ENCODE measurements around the gene ITGA6.

Gene ITGA6

DNA sequence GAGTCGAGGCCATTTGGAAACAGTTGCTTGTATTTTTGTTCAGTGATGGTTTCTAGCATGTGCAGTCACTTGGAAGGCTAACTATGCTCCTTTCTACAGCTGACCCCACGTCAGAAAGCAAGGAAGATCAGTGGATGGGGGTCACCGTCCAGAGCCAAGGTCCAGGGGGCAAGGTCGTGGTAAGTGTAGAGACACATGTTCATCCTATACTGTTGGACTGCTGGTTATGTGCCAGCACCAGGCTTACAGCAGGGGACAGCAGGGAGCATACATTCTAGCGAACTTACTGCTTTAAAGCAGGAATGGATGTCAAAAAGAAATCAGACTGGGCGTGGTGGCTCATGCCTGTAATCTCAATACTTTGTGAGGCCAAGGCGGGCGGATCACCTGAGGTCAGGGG is 40.0 kb downstream of the ITGA6 start:
- no peak for DNase-seq

DNA sequence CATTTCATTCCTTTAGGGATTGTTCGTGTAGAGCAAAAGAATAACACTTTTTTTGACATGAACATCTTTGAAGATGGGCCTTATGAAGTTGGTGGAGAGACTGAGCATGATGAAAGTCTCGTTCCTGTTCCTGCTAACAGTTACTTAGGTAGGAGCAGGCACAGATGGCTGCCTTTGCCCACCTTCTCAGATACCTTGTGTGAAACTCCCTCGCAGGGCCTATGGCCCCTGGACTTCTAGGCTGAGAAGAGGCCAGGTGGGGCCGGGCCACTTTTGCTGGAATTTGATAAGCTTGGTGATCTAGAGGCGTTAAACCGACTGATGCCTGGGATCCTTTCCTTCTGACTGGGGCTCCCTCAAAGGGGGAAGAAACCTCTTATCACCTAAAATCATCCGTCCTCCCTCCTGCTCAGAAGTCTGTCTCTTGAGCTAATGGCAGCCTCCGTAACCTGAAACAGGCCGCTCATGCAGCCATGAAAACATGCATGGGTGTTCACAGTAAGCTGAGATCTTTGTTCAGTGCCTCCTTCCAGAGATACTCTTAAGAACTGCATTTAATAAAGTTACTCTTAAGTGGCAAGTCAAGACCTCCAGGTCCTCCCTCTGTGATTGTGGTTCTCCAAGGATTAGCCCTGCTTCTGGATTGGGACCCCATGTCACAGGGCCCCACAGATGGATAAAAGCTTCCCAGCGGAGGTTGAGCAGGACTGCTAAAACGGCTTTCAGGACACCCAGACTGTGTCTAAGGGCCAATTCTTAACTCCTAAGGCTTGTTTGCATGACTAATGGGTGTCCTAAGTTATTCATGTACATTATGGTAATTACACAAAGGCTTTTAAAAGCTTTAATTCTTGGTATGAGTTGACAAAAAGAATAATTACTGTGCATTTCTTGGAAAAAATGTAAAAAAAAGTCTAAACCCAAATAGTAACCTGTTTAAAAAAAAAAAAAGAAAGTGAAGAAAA is 43.9 kb downstream of the ITGA6 start:
- DNase-seq: no peak

DNA sequence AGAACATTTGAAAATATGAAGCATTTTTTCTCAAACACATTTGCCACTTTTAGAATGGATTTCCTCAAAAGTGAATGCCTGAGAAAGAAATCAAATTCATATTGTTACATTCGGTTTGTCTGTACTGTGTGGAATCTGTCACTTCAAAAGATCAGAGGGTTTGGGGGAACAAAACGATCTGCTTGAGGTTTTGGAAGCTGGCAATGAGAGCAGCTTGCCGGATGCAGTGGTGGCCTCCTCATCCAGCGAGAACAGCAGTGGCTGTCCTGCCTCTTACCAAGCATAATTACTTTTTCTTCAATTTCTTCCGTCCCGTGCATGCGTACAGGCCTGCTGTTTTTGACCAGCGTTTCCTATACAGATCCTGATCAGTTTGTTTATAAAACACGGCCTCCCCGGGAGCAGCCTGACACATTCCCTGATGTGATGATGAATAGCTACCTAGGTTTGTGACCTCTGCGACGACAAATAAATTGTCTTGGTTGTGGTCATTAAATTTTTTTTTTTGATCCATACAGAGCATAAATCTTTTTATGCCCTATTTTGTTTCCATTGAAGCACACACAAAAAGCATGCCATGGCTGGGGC is 45.2 kb downstream of the ITGA6 start:
- DNase-seq: no peak

DNA sequence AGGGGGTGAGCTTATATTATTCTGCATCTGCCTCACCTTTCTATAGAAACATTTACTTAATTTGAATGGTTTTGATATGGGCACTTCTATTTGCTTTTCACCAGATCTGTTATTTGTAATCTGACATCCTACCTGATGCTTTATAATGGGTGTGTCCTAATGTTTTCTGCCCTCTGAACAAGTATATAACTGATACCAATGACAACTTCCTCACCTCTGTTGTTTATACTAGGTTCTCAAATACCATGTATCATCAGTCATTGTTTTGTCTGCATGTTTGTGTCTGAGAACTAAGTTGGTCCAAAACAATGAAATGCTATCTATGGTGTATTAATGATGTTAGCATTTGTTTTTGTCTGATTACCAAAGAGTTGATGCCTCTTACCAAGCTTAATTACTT is 45.8 kb downstream of the ITGA6 start:
- DNase-seq: no peak

DNA sequence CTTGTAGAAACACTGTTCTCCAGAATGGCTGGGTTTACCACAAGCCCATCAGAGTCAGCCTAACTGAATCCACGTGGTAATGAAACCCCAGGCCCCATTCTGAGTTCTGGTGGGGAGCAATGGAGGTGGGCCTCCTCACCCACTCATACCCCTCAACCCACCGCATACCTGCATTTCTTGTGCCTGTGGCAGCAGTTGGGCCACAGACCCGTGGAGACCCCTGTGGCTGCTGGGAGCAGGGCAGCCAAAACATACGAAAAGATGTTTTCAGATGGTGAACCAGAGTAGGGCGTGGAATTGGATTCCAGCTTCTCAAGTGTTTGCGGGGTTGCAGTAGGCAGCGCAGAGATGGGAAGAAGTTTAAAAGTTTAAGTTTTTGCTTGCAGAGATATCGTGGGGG is 51.0 kb downstream of the ITGA6 start:
- DNase-seq: no peak

DNA sequence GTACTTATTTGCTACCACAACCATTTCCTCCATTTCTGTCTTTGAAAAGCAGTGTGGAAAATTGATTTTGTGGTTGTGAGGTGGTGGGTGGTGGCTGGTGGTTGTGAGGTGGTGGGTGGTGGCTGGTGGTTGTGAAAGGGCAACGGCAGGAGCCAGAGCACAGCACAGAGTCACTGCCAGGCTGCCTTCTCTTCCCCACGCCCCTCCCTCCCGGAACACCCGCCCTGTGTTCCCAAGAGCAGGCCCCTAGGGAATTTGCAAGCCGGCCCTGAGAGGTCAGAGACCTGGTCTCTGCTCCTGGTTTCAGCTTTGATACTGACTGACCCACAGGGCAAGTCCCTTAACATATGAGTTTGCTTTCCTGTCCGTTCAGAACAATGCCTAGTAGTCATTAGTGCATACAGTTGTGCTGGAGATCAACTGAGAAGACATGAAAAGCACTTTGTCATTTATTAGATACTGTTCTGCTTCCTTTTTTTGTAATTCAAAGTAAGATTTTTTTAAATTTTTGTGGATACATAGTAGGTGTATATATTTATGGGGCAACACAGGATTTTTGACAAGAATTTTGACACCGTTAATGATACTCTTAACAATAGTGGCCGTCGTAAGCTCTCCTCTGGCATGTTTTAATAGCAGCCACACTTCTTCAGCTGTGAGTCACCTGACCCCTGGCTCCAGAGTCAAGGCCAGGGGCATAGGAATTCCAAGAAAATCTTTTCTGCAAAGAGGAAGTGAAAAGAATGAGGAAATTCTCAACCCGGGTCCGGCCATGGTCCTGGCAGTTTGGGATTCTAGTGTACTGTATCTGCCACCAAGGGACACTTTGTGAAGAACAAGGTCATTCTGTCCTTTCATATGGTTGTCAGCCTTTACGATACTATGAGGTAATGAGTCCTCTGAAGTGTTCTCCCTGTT is 53.2 kb downstream of the ITGA6 start:
- no peak for DNase-seq

DNA sequence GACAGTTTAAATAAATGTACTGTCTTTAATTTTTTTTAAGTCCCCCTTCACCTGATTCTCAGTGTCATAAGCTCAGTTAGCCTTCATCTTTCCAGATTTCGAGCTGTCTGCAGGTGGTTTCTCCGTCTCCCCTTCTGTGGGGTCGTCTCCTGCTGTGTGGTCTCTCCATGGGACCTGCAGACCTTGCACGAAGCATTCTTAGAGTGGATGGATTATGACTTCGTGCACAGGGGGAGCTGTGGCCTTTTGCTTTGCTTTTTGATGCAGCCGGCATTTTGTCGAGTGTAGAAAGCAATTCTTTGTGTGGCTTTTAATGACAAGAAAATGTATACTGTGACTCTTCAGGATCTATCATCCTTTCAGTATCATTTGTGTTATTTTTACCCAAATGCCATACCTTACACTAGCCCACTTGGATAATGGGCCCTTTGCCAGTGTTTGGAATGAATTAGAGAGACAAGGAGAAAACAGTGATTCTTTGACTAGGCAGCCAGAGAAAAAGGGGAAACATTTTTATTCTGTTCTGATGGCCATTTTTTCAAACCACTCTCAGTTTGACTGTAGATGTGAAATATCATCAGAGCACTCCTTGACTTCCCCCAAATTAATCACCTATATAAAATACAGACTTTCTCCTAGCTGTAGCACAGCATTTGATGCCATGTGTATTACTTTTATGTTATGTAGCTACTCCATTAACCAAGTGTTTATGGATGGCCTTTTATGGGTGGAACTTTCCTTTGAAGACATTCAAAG is 54.3 kb downstream of the ITGA6 start:
- no peak for DNase-seq

DNA sequence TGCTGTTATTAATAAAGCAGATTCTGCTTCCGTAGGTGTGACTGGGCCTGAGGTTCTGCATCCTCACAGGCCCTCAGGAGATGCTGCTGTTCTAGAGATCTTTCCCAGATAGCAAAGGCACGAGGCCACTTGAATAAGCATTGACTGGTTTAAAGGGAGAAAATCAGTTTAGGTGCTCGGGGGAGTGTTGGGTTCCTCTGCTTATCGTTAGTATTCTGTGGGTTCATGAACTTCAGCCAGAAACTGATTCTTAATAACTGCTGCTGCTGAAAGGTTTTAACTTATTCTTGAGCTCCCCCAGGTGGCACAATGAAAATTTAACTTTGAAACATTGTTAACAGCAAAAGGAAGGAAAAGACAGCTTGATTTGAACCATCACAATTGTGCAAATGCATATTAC is 56.9 kb downstream of the ITGA6 start:
- DNase-seq: no peak

DNA sequence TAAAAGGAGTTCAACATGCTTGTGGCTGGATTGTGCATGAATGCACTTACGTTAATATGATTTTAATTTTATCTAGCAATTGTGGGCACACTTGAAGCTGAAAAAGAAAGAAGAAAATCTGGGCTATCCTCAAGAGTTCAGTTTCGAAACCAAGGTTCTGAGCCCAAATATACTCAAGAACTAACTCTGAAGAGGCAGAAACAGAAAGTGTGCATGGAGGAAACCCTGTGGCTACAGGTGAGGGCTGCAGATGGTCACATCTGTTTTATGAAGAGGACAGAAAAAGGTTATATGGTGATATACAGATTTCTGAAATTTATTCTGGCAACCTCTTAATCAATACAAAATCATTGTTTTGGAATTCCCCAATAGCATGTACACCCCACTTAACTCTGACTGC is 57.3 kb downstream of the ITGA6 start:
- DNase-seq: no peak

DNA sequence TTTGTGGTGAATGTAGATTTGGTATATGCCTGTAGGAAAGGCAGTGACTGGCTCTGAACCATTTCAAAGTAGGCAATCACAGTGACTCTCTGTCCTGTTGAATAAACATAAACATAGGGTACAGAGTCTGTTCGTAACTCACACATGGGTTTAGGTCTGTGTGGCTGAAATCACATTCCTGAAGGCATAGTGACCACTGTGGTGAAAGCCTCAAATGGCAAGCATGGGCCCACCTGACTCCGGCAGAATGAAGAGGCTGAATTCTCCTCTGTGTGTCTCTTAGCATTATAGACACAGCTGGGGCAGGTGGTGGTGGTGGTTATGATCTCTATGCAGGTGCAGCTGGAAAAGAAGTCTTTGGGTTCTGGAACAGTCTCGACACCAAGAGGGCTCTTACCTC is 61.2 kb downstream of the ITGA6 start:
- DNase-seq: no peak

DNA sequence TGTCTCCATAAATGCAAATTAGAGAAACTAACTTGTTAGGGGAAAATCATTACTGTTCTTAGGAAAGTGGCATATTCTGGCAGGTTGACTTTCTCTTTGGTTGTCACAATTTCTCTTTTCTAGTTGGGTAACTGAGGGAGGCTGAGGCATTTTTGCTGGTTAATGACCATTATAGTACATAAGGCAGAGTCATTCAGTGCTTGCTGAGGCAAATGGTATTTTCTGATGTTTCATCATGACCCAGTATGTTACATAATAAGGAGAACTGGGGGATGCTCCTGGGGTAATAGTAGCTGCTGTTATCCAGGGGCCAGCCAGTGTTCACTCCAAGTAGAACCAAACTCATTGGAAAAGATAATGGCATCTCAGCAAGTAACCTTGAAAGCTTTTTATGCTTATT is 62.3 kb downstream of the ITGA6 start:
- no peak for DNase-seq

DNA sequence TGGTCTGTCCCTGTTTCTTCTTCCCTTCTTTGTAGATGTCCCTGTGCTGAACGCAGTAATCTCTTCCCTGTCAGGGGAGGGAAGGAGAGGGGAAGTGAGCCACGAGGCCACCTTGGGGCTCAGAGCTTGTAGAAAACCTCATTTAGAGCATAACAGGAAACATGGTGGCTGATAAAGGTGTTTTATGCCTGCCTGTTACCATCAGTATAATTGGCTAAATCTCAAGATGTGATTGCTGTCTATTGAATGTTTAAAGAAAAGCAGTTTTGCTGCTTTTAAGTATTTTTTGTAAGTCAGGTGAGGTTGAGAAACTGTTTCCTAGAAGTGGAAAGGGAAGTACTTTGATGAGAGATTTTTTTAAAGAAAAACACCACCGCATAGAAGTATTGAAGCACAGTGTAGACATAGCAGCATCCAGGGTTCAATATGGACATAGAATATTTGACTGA is 68.8 kb downstream of the ITGA6 start:
- DNase-seq: no peak

DNA sequence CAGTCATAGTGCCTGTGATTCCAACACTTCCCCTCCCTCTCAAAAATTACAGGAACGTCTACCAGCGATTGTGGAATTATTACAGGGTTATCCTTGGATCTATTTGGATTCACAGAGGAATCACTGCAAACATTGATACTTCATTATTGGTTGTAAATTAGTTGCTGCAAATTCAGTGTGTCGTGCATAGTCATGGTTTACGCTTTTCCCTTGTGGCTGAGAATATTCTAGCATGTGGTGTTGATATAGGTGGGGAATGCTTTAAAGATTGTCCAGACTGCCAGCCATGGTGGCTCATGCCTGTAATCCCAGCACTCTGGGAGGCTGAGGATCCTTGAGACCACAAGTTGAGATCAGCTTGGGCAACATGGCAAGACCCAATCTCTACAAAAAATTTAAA is 79.8 kb downstream of the ITGA6 start:
- DNase-seq: no peak

DNA sequence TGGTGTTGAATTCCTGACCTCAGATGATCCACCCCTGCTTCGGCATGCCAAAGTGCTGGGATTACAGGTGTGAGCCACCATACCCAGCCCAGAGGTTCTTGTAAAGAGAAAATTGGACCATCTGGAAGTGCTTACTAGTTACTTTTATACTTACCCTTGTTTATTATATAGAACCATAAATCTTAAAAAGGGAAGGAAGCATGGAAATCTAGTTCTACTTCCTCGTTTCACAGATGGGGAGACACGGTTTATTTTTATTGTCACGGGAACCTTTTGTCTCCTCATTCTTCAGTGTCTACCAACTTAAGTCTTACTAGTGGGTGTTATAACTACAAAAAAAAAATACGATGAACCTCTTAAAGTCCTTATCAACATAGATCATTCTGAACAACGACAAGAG is 82.7 kb downstream of the ITGA6 start:
- no peak for DNase-seq

DNA sequence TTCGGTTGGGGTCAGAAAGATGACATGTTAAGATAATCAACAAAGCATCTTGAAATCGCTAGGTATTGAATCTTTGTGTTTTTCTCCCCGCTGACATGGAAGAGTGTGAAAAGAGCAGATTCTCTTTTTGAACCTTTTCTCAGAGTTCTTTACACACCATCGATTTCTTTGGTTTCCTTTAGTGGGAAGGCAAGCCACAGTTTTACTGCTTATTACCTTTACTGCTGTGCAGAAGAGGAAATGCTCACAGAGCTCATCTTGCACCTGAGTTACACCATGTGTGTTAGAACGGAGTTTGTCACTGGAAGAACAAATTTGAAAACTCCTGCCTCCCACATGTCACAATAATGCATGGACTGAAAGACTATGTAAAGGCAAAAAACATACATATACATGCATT is 83.2 kb downstream of the ITGA6 start:
- DNase-seq: no peak

DNA sequence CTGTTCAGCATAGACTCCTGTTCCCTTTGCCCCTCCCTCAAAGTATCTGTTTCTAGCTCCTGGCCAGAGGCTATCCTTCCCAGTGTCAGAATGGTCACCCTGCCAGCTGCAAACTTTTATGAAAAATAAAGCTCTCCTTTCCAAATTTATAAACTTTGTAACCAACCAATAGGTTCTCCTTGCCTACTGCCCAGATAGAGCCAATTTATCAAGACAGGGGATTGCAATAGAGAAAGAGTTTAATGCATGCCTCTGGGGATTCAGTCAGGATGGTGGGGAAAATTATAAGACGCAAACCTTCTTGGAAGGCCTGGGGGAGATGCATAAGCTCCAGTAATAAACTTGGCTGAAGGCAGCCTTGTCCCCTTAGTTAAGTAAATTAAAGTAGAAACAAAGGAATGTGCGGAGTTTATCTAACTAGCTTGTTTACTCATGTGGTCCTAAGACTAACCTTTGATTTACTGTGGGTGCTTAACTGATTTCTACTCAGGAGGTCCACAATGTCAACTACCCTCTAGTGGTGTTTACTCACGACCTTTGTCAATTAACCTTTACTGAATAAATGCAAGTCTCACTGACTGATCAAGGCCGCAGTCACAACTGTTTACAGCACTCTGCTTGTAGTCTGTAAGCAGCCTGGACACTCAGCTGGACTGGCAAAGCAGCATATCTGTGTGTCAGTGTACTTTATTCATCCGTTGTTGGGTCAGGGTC is 85.6 kb downstream of the ITGA6 start:
- DNase-seq: no peak

DNA sequence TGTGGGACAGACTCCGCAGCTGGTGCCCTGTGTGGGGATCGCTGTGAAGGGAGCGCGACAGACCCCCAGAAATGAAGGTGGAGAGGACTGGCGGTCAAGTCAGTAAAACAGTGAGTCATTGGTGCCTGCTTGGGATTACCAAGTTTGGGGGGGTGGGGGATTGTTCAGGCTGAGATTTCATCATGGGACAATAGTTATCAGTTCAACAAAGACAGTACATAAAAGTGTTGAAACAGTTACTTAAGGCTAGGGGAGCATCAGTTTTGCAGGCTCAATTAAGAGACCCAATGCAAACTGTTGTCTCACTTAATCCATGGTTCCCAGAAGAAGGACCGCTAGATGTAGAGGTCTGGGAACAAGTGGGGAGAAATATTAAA is 86.1 kb downstream of the ITGA6 start:
- DNase-seq: no peak

DNA sequence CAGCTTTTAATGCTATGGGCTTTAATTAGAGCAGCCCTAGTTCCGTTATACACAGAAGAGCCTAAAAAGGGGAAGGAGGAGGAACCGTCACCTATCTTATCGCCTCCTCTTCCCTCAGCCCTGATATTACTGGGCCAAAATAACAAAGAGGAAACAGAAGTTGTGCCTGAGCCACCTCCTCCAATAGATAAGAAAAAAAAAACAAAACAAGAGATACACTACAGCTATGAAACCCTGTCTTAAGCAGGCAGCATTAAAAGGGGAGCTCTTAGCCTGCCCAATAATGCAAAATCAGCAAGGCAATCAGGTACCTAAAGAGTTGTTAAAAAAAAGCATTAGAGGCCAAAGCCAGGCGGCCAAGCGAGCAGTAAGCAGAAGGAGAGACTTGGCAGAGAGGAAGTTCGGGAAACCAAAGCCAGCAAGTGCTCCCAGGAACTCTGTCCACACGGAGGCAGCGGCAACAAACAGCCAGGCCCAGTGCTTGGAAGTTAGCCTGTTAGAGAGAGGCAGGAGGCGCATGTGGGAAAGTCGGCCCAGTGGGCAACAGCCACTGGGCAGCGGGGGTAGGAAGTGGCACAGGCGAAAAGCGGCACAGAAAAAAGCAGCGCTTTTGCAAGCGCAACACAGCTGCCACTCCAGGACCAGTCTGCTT is 86.7 kb downstream of the ITGA6 start:
- no peak for DNase-seq

DNA sequence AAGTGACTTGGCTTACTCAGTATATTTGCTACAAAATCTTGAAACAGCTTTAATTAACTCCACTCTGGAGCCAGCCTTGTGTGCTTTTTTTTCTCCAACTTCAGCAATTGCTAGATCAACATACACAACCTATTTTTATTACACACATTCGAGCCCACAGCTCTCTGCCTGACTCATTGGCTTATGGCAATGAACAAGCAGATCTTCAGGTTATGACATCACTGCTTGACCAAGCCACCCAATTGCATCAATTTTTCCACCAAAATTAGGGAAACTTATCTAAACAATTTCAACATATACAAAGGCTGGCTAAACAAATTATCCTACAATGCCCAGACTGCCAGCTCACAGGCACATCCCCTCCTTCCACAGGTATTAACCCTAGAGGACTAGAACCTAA is 88.9 kb downstream of the ITGA6 start:
- DNase-seq: peak; percentile 8

DNA sequence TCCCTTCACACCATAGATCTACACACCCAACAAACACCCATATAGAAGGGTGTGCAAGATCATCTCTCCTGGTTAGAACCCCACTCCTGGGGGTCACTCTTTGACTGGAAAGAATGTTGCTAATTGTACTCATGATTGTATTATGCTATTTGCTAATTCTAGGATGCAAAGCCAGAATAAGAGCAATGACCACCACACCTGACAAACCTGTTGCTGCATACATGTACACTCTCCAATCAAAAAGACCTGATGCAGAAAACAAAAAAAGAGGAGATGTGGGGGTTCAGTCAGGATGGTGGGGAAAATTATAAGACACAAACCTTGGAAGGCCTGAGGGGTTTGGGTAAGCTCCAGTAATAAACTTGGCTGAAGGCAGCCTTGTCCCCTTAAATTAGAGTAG is 91.6 kb downstream of the ITGA6 start:
- no peak for DNase-seq

DNA sequence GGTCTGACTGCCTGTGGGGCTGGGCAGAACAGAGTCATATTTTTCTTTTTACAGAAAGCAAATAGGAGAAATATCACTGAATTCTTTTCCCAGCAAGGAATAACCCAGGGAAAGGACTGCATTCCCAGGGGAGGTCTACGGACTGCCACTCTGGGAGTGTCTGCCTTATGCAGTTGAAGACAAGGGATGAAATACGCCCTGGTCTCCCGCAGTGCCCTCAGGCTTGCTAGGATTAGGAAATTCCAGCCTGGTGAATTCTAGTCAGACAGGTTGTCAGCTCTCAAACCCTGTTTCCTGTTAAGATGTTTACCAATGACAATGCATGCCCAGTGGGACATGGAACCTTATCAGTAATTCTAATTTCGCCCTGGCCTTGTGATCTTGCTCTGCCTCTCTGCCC is 98.2 kb downstream of the ITGA6 start:
- DNase-seq: no peak

DNA sequence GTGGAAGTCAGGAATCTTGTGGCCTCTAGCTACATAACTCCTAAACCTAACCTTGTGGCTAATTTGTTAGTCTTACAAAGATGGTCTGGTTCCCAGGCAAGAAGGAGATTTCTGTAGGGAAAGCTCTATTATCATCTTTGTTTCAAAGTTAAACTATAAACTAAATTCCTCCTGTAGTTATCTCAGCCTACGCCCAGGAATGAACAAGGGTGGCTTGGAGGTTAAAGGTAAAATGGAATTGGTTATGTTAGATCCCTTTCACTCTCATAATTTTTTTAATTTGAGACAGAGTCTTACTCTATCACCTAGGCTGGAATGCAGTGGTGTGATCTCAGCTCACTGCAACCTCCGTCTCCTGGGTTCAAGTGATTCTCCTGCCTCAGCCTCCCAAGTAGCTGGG is 103.9 kb downstream of the ITGA6 start:
- no peak for DNase-seq

Data from amniotic stem cell (primary cell).